ENCODE data around the gene LRFN2.

DNA sequence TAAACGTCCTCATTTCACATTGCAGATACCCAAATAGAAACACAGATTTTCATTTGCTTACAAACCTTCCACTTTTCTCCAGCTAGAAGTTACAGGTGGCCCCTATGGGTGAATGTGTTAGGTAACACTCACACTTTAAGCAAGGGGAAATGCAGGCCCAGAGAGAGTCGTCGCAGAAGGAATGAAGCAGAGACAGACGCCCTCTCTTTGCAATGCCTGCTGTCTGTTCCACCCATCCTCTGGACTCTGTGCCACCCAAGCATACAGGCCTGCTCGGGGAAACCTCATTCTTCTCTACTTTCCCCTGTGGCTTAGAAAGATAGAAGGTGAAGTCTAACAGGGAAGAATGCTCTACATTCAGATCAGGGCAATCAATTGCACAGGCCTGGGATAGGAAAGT, 57.2 kb downstream of the LRFN2 start:
- TF ChIP-seq EZH2 (IDR thresholded peaks at IDR 0.05; ENCODE audit: borderline replicate concordance, insufficient read depth, low read depth, low read length, poor library complexity, severe bottlenecking), result no peak
- TF ChIP-seq, protein P1, sequence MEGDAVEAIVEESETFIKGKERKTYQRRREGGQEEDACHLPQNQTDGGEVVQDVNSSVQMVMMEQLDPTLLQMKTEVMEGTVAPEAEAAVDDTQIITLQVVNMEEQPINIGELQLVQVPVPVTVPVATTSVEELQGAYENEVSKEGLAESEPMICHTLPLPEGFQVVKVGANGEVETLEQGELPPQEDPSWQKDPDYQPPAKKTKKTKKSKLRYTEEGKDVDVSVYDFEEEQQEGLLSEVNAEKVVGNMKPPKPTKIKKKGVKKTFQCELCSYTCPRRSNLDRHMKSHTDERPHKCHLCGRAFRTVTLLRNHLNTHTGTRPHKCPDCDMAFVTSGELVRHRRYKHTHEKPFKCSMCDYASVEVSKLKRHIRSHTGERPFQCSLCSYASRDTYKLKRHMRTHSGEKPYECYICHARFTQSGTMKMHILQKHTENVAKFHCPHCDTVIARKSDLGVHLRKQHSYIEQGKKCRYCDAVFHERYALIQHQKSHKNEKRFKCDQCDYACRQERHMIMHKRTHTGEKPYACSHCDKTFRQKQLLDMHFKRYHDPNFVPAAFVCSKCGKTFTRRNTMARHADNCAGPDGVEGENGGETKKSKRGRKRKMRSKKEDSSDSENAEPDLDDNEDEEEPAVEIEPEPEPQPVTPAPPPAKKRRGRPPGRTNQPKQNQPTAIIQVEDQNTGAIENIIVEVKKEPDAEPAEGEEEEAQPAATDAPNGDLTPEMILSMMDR (IDR thresholded peaks at IDR 0.05), result no peak
